ENCODE results near the gene MTARC1.

DNA sequence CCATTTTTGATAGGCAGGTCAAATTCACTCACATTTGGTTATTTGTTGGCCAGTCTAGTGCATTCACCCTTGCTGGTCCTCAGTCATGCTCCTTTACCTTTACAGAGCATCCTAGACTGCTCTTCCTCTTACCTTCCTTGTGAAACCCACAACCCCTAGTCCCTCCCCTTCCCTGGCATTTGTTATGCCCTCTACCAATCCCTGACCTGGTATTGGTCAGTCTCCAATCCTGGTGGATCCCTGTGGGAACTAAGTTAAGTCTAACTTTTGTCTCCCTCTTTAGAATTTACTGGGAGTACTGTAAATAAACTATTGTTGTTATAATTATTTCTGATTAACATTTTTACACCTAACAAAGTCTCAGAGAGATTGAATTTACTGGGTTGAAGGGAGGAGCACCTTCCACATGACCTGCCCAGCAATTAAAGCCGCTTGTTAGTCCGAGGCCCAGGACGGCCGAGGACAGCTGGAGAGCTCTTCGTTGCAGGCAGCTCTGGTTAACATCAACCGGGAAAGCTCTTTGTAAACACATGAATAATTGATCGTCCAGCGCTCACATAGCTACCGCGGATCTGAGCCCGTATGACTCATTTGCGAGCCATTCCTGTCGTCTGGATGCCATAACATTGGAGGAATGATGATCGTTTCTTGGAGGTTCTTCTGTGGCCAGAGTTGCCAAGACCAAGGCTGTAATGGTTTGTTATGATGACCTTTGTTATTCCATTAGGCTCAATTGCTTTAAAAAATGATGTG lies 31.9 kb downstream of the MTARC1 start:
- TF ChIP-seq POLR2A (IDR thresholded peaks at IDR 0.05) (no peak), EP300 (IDR thresholded peaks at IDR 0.05) (no peak)
- TF ChIP-seq, protein P1, sequence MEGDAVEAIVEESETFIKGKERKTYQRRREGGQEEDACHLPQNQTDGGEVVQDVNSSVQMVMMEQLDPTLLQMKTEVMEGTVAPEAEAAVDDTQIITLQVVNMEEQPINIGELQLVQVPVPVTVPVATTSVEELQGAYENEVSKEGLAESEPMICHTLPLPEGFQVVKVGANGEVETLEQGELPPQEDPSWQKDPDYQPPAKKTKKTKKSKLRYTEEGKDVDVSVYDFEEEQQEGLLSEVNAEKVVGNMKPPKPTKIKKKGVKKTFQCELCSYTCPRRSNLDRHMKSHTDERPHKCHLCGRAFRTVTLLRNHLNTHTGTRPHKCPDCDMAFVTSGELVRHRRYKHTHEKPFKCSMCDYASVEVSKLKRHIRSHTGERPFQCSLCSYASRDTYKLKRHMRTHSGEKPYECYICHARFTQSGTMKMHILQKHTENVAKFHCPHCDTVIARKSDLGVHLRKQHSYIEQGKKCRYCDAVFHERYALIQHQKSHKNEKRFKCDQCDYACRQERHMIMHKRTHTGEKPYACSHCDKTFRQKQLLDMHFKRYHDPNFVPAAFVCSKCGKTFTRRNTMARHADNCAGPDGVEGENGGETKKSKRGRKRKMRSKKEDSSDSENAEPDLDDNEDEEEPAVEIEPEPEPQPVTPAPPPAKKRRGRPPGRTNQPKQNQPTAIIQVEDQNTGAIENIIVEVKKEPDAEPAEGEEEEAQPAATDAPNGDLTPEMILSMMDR (IDR thresholded peaks at IDR 0.05) = no peak
